H9 (cell line): ENCODE measurements around the gene TMEM161A. TPM values are rescaled to one million over a fixed set of nuclear protein-coding genes. Genes with fewer than 3 reads are reported as not detected.

ENCODE experiments used
- DNase-seq: peaks from one replicate; pipeline ENCODE4 v3.0.0-alpha.2; 2017
- H2AFZ ChIP-seq: one replicate; pipeline ENCODE4 v1.6.1; 2013; ENCODE audit warnings: mild to moderate bottlenecking, low read length, control low read depth, moderate library complexity
- H2AK5ac ChIP-seq: 2 replicates; pipeline ENCODE4 v1.6.1; 2013; ENCODE audit warnings: low read length, control low read depth, mixed read lengths; ENCODE audit not compliant: insufficient read length
- H2BK120ac ChIP-seq: one replicate; pipeline ENCODE4 v1.6.1; 2013; ENCODE audit warnings: low read depth, mild to moderate bottlenecking, low read length, control low read depth, inconsistent platforms; ENCODE audit not compliant: poor library complexity, severe bottlenecking
- H2BK12ac ChIP-seq: 2 replicates; pipeline ENCODE4 v1.6.1; 2013; ENCODE audit warnings: low read length, control low read depth, mixed read lengths, low read depth; ENCODE audit not compliant: insufficient read length
- H2BK15ac ChIP-seq: 2 replicates; pipeline ENCODE4 v1.6.1; 2013; ENCODE audit warnings: low read depth, low read length, control low read depth
- H2BK20ac ChIP-seq: one replicate; pipeline ENCODE4 v1.6.1; 2013; ENCODE audit warnings: low read depth, mild to moderate bottlenecking, low read length, control low read depth, inconsistent platforms; ENCODE audit not compliant: poor library complexity, severe bottlenecking
- H2BK5ac ChIP-seq: 2 replicates; pipeline ENCODE4 v1.6.1; 2013; ENCODE audit warnings: low read length, control low read depth, mixed read lengths; ENCODE audit not compliant: insufficient read length
- H3K14ac ChIP-seq: 2 replicates; pipeline ENCODE4 v1.6.1; 2013; ENCODE audit warnings: low read length, control low read depth; ENCODE audit not compliant: insufficient read depth
- H3K18ac ChIP-seq: 2 replicates; pipeline ENCODE4 v1.6.1; 2013; ENCODE audit warnings: low read depth, mild to moderate bottlenecking, mixed read lengths, low read length, control low read depth; ENCODE audit not compliant: insufficient read length
- H3K23ac ChIP-seq: 2 replicates; pipeline ENCODE4 v1.6.1; 2013; ENCODE audit warnings: low read length, control low read depth, mixed read lengths, low read depth; ENCODE audit not compliant: insufficient read length
- H3K23me2 ChIP-seq: 2 replicates; pipeline ENCODE4 v1.6.1; 2013; ENCODE audit warnings: low read depth, mild to moderate bottlenecking, mixed read lengths, low read length, control low read depth; ENCODE audit not compliant: insufficient read length, poor library complexity, severe bottlenecking
- H3K27ac ChIP-seq: 2 replicates; pipeline ENCODE4 v1.5.1; 2013; ENCODE audit warnings: low read length, control low read depth, mixed read lengths, low read depth; ENCODE audit not compliant: insufficient read length
- H3K27me3 ChIP-seq: 2 replicates; pipeline ENCODE4 v1.6.1; 2013; ENCODE audit warnings: low read length, control low read depth, inconsistent platforms; ENCODE audit not compliant: insufficient read depth
- H3K4ac ChIP-seq: 2 replicates; pipeline ENCODE4 v1.6.1; 2013; ENCODE audit warnings: low read depth, mild to moderate bottlenecking, control low read depth, inconsistent platforms, low read length, moderate library complexity
- H3K4me1 ChIP-seq: 2 replicates; pipeline ENCODE4 v1.6.1; 2013; ENCODE audit warnings: low read length, control low read depth, inconsistent platforms; ENCODE audit not compliant: insufficient read depth
- H3K4me2 ChIP-seq: 2 replicates; pipeline ENCODE4 v1.6.1; 2013; ENCODE audit warnings: low read length, control low read depth, mixed read lengths; ENCODE audit not compliant: insufficient read length, insufficient read depth
- H3K56ac ChIP-seq: 2 replicates; pipeline ENCODE4 v1.6.1; 2013; ENCODE audit warnings: low read depth, mild to moderate bottlenecking, mixed read lengths, low read length, control low read depth; ENCODE audit not compliant: insufficient read length
- H3K79me1 ChIP-seq: 2 replicates; pipeline ENCODE4 v1.6.1; 2013; ENCODE audit warnings: low read depth, mild to moderate bottlenecking, moderate library complexity, low read length, control low read depth, inconsistent platforms; ENCODE audit not compliant: insufficient read depth, poor library complexity, severe bottlenecking
- H3K79me2 ChIP-seq: 2 replicates; pipeline ENCODE4 v1.6.1; 2013; ENCODE audit warnings: low read length, control low read depth, inconsistent platforms; ENCODE audit not compliant: insufficient read depth
- H3K9ac ChIP-seq: 2 replicates; pipeline ENCODE4 v1.6.1; 2013; ENCODE audit warnings: low read length, control low read depth, mixed read lengths; ENCODE audit not compliant: insufficient read length; ENCODE audit errors: extremely low read depth
- H3K9me3 ChIP-seq: one replicate; pipeline ENCODE4 v1.6.1; 2013; ENCODE audit warnings: low read depth, low read length, inconsistent platforms; ENCODE audit not compliant: control insufficient read depth
- H3T11ph ChIP-seq: one replicate; pipeline ENCODE4 v1.6.1; 2013; ENCODE audit warnings: mild to moderate bottlenecking, low read length, control low read depth, inconsistent platforms
- H4K20me1 ChIP-seq: one replicate; pipeline ENCODE4 v1.6.1; 2013; ENCODE audit not compliant: control insufficient read depth, insufficient read length, insufficient read depth
- H4K5ac ChIP-seq: 2 replicates; pipeline ENCODE4 v1.6.1; 2013; ENCODE audit warnings: low read depth, mild to moderate bottlenecking, mixed read lengths, low read length, control low read depth; ENCODE audit not compliant: insufficient read length
- H4K8ac ChIP-seq: replicated peaks from 2 replicates; pipeline ENCODE4 v1.6.1; 2013; ENCODE audit warnings: low read length, control low read depth, mixed read lengths, low read depth; ENCODE audit not compliant: insufficient read length
- H4K91ac ChIP-seq: 2 replicates; pipeline ENCODE4 v1.6.1; 2013; ENCODE audit warnings: low read depth, mild to moderate bottlenecking, moderate library complexity, mixed read lengths, low read length, control low read depth; ENCODE audit not compliant: insufficient read length
- H3K27ac Mint-ChIP-seq, 3 experiments: 2 replicates in 2 of 3; 3 replicates in 1 of 3; pipeline ENCODE4 v1.8.0; 2020 to 2021; ENCODE audit warnings: mixed read lengths in 3 of 3, mild to moderate bottlenecking in 1 of 3, moderate library complexity in 1 of 3
- H3K27me3 Mint-ChIP-seq: 2 replicates; pipeline ENCODE4 v1.8.0; 2021; ENCODE audit warnings: low read depth, mild to moderate bottlenecking, moderate library complexity, mixed read lengths
- H3K36me3 Mint-ChIP-seq, 3 experiments: 2 replicates in 2 of 3; 3 replicates in 1 of 3; pipeline ENCODE4 v1.8.0; 2020 to 2021; ENCODE audit warnings: low read depth in 3 of 3, mixed read lengths in 3 of 3; ENCODE audit not compliant: insufficient read depth in 1 of 3
- H3K4me1 Mint-ChIP-seq, 2 experiments: 2 replicates each; pipeline ENCODE4 v1.8.0; 2020; ENCODE audit warnings: mixed read lengths in 2 of 2
- H3K4me3 Mint-ChIP-seq, 2 experiments: 2 replicates in 1 of 2; 3 replicates in 1 of 2; pipeline ENCODE4 v1.8.0; 2020 to 2021; ENCODE audit warnings: mild to moderate bottlenecking in 2 of 2, mixed read lengths in 2 of 2, moderate library complexity in 1 of 2
- H3K9me3 Mint-ChIP-seq, 2 experiments: 2 replicates in 1 of 2; 3 replicates in 1 of 2; pipeline ENCODE4 v1.8.0; 2020; ENCODE audit warnings: mild to moderate bottlenecking in 2 of 2, mixed read lengths in 2 of 2, moderate library complexity in 1 of 2
- CTCF ChIP-seq: fragments of 200-600 bp; sonication (generic); conservative IDR thresholded peaks from 3 replicates; pipeline ENCODE4 v1.8.0; 2021; ENCODE audit warnings: antibody characterized with exemption, mild to moderate bottlenecking
- WGBS: extraction: QIAGEN DNeasy Blood & Tissue Kit; methylation state at CpG from one replicate; pipeline ENCODE4 v1.1.7; 2013; ENCODE audit warnings: missing lambda C conversion rate, low lambda C conversion rate, mixed read lengths; ENCODE audit not compliant: insufficient read length; ENCODE audit errors: extremely low coverage; 5-methylcytosine and 5-hydroxymethylcytosine counted together
- total RNA-seq: library from RNA; stranded (reverse); gene quantifications from 2 replicates; pipeline ENCODE4 v1.2.1, GENCODE V29; 2021

The TMEM161A gene
- total RNA-seq, 1 experiment from 2014 or later, result 40.9 TPM

- Histone ChIP-seq H2AFZ (no peak overlapping the region), H2BK15ac (no peak overlapping the region), H3K14ac (no peak overlapping the region), H2AK5ac (no peak overlapping the region), H2BK5ac (no peak overlapping the region), H3K27ac (no peak overlapping the region), H3K56ac (no peak overlapping the region), H3K4me2 (no peak overlapping the region), H4K20me1 (no peaks in the 10 kb centered on the region), H3K18ac (no peak overlapping the region), H4K8ac (no peak overlapping the region), H4K5ac (no peak overlapping the region), H2BK12ac (no peak overlapping the region), H4K91ac (no peak overlapping the region), H3K79me2 (no peaks in the 10 kb centered on the region), H3K23ac (no peak overlapping the region), H3K27me3 (no peaks in the 10 kb centered on the region; the same call in 1 of the 2 replicates), H3K4ac (no peak overlapping the region), H3K9ac (no peak overlapping the region), H2BK120ac (no peak overlapping the region), H3K9me3 (no peaks in the 10 kb centered on the region), H3K79me1 (no peaks in the 10 kb centered on the region), H3T11ph (no peak overlapping the region), H2BK20ac (no peak overlapping the region), H3K4me1 (no peaks in the 10 kb centered on the region), H3K23me2 (no peaks in the 10 kb centered on the region)
- H3K4me3 Mint-ChIP-seq, result no peak overlapping the region
- no peak for DNase-seq
- TF ChIP-seq CTCF, result no peak
- no CpG with 5 or more reads among the region's 1 CpG for WGBS
- H3K9me3 Mint-ChIP-seq, result no peaks in the 10 kb centered on the region
- H3K36me3 Mint-ChIP-seq, result no peaks in the 10 kb centered on the region; a peak in 1 of 7 replicates
- peaks cover 3% of the 10 kb centered on the region in 2 experiments; a peak in 2 of 4 replicates for H3K4me1 Mint-ChIP-seq
- H3K27ac Mint-ChIP-seq, result no peak overlapping the region
- peaks cover 73% of the 10 kb centered on the region for H3K27me3 Mint-ChIP-seq
Observed at GRCh38 chr19:19079571-19079970, 58.7 kb downstream of the TMEM161A start.
